OCI-M2 (cell line): ENCODE data around the gene TMEM11.
"Not testable (repeated sequence)": the region's sequence is repeated elsewhere in the genome, so short reads cannot be mapped to it uniquely, and the experiment has no call there.

Experiments used
- DNase-seq: peaks from one replicate; lab custom pipeline; 2025; ENCODE audit not compliant: unreplicated experiment; lab: John Stamatoyannopoulos, UW

TMEM11 gene

DNA sequence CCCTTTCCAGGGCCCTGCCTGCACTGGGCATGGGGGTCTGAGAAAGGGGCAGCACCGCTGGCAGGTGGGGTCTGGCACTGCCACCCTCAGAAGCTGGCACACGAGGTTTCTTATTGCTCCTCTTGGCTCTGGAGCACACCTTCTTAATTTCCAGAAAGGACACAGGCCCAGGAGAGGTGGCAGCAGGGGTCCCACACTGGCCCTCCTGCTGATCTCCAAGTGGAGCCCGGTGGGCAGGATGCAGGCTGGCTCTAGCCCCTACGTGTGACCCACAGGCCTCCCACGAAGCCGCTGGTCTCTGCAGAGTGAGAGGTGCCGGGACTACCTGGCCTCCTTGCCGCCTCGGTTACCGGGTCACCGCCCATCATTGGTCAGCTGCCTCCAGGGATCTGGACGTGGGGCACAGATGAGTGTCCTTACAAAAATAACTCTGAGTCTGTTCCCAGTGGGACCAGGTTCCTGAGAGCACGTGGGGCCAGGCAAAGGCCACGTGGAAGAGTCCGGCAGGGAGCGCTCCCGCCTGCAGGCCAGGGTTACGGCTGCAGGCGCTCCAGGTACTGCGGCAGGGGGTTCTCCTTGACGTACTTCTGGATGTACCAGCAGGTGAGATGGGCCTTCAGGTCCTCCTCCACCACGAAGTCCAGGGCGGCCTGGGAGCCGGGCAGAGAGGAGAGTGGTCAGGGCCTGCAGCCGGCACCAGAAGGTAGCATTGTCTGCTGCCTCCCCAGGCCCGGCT lies 29.0 kb upstream of the TMEM11 start:
- DNase-seq = no peak

DNA sequence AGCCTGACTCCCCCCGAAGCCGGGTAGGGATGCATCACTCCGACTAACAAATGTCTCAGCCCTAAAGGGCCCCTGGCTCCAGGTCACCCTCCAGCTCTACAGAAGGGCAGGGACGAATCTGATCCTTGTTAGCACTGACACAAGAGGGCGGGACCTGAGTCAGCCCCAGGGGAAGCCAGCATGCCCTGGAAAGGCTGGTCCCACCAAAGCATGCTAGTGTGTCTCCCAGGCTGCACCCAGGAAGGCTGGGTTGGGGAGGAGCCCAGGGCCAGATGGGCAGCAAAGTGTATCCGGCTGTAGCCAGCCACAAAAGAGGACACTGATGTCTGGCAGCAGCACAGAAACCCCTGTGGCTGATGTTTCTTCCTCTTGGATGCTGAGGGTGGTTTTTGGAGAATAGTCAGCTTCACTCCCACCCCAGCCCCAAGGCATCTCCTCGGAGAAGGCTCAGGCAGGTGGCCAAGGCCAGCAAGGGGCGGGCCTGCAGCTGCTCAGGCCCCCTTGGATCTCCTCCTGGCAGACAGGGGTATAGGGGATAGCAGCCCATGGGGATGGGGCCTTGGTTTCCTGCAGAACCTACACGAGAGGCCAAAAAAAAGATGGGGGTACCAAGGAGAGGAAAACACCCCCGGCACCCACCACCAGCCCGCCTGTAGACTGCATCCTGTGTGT lies 28.2 kb upstream of the TMEM11 start:
- no peak for DNase-seq

DNA sequence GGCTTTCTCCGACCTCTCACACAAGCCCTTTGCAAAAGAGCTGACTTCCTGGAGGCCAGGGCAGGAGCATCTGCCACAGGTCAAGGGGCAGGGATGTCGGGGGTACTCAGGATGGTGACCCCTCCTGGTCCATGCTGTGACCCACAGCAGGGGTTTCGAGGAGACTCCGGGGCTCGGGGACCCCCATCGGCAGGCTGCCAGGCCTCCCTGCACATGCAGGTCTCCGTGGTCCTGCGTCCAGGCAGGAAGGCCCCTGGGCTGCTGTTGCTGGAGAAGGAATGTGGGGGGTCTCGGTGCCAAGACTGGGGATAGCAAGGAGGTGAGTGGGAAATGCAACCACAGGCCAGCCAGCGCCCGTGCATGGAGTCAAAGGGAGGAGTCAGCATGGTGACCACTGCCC lies 27.6 kb upstream of the TMEM11 start:
- DNase-seq = no peak

DNA sequence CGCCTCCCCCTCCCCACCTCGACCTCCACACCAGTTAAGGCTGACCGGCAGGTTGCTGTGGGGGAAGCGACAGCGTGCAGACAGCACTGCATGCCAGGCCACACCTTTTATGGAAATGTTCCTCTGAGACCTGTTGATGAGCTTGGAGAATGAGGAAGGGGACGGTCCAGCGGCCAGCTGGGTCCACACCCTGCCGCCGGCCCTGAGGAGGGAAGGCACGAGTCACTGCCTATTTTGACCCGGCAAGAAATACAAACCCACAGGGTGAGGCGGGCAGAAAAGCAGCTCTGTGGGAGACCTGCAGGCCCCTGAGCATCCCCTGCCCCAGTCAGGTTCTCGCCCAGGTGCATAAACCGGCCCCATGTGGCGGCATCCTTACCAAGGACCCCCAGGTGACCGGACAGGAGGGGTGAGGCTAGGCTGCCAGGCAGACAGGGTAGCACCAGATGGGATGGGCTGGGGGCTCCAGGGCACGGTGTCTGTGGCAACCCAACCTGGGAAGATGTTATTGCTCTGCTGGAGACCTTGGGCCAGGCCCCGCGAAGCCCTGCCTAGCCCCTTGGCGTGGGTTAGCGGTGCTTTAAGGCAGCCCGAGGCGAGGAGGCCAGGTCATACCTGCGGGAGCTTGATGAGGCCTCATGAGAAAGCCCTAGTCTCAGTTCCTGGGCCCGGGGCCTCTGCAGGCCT lies 26.6 kb upstream of the TMEM11 start:
- DNase-seq = no peak

DNA sequence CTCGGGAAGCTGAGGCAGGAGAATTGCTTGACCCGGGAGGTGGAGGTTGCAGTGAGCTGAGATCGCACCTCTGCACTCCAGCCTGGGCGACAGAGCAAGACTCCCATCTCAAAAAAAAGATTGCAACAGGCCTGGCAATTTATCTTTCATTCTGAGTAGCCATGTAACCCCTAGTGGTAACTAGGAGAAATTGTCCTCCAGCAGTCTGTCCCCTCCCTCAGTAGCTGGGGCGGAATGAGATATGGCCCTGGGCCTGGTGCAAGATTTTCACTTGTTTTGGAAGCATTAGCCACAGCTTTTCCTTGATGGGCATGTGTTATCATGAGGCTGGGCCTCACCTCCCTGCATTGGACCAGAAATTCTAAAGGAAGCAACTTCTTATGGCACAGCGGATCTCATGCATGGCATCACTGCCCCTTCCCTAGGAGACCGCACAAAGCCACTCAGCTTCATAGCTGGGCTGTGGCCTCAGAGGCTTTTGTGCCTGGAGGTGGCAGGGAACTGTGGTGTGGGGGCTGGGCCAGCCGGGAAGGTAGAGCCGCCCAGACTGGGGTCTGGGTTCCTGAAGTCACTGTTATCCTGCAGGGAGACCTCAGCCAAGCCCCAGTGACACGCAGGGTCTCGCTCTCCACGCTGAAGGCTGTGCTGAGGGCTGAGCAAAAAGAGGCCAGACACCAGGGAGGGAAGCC lies 25.9 kb upstream of the TMEM11 start:
- DNase-seq = no peak

DNA sequence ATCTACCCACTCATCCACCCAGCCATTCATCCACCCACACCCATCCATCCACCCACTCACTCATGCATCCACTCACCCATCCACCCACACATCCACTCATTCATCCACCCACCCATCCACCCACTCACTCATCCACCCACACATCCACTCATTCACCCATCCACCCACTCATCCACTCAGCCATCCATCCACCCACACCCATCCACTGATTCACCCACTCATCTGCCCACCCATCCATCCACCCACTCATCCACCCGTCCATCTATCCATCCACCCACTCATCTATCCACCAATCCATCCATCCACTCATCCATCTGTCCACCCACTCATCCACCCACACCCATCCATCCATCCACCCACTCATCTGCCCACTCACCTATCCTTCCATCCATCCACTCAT lies 22.0 kb upstream of the TMEM11 start:
- no peak for DNase-seq

DNA sequence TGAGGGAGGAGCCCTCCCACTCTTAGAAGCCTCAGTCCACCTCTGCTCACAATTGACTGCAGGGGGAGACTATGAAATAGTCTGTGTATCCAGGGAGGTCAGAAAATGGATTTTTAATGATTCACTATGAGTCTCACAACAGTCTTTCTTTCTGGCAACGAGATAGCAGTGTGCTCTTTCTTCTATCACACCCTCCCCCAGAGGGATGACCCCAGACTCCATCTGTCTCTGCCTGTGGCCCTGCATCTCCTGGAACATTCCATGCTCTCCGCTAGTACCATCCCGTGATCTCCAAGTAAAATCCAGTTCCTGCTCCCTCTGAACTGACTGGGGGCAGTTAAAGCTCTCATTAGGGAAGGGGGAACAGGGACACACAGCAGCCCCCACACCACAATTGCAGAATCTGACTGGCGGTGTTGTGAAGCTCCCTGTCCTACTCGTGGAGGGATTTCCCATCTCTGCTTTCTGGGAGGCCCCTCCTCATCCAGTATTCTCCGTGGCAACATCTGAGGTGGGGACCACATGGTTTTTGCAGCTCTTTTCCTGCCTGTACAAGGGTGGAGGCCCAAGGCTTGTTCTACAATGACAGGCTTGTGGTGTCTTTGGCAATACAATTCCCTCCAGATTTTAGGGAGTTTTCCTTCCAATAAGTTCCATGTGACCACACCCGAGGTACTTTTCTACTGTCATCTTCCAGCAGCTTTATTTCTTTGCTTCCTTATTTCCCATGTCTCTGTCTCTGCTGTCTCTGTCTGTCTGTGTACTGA lies 19.8 kb upstream of the TMEM11 start:
- no peak for DNase-seq

DNA sequence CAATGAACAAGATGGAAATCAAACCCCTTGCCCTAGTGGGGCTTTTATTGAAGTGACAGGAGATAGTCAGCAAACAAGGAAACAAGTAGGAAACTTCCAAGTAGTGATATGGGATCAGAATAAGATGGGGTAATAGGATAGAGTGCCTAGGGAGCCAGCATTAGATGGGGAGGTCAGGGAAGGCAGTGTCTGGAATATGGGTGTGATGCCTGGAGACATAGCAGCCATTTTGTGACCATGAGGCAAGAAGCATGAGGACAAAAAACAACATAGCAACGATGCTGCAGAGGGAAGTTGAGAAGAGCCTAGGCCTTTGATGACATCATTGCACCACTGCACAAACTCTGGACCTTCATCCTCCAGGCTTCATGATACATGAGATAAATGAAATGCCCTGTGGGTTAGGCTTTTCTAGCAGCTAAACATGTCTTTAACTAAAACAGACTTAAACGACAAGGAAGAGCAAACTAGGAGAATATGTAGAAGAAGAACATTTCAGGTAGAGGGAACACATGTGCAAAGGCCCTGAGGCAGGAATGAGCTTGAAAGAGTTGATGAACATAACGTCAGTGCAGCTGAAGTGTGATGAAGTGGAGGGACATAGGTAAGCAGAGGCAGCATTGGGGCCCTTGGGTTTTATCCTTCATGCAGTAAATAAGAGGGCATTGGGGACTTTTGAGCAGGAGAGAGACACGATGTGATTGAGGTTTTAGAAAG lies 18.2 kb upstream of the TMEM11 start:
- no peak for DNase-seq

DNA sequence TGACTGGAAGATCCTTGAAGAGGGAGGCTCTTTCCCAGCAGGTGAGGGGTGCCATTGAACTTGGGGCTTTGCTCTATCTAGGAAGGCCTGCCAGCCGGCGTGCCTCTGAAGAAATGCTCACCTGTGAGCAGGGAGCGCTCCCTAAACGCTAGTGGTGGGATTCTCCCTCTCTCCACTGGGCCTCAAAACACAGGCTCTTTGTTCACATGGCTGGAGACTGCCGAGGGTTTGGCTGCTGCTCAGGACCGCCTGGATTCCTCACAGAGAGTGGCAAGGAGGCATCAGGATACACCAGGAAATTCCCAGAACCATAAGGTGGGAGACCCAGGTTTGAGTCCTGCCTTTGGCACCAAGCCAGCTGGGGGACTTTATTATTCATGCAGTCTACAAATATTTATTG lies 17.6 kb upstream of the TMEM11 start:
- no peak for DNase-seq

DNA sequence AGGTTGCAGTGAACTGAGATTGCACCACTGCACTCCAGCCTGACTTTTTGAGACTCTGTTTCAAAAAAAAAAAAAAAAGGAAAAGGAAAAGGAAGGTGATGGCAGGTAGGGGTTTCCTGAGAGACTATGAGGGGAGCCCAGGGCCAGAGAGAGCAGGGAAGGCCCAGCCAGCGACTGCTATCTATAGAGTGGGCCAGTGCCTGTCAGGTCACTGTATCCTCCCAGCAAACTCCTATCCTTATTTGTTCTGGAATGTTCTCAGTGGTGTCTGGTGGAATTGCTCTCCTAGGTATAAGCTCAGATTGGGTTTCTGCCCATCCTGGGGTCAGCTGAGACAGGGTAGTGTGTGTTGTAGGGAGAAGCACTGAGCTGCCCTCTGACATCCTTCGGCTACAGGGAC lies 14.9 kb upstream of the TMEM11 start:
- DNase-seq = no peak

DNA sequence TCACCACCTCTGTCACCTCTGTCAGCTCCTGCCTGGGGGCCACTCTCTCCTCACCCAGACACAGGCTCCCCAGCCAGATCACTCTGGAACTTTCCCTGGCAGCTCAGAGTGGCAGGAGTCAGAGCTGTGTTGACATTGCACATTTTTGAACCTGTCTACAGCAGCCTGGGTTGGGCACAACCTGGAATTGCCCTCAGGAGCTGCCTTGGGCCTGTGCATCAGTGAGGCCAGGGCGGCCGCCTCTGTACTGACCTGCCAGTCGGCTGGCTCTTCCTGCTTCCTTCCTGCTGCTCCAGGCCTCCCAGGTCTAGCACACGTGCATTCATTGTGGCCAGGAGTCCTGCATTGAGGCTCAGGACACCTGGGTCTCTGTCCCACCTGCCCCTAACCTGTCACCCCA lies 14.2 kb upstream of the TMEM11 start:
- DNase-seq = no peak

DNA sequence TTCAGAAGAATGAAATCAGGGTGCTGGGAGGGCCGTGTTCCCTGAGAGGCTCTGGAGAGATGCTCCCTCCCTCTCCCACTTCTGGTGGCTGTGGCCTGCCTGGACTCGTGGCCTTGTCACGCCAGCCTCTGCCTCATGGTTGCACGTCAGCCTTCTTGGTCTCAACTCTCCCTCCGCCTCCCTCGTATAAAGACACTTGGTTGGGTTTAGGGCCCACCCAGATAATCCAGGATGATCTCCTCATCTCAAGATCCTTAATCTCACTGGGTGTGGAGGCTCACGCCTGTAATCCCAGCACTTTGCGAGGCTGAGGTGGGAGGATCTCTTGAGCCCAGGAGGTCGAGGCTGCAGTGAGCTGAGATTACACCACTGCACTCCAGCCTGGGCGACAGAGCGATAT lies 13.3 kb upstream of the TMEM11 start:
- DNase-seq = not testable (repeated sequence)

DNA sequence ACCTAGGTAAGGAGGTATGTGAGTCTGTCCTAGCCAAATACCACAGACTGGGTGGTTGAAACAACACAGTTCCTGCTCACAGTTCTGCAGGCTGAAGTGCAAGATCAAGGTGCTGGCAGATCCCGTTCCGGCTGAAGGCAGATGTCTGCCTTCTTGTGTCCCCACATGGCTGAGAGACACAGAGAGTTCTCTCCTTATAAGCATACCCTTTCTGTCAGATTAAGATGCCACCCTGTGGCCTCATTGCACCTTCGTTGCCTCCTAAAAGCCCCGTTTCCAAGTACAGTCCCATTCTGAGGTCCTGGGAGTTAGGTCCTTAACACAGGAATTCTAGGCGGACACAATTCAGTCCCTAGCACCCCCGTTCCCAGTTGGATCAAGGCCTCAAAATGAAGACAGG lies 9.1 kb upstream of the TMEM11 start:
- no peak for DNase-seq

DNA sequence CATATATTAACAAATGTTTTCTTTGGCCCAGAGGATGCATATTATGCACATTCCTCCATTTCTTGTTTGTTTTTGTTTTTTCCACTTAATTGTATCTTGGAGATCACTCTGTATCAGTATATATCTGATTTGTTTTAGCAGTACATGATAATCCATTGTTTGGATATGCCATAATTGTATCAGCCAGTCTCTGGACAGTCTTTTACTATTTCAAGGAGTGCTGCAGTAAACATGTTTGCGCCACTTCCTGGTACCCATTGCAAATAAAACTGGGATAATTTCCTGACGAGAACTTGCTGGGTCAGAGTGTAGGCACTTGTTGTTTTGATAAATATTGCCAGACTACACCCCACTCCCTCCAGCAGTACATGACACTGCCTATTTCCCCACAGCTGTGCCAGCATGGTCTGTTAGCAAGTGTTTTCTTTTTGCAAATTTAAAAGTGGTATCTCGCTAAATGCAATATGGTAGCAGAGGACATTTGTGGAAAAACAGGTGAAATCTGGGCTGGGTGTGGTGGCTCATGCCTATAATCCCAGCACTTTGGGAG lies 4.9 kb upstream of the TMEM11 start:
- DNase-seq = no peak

DNA sequence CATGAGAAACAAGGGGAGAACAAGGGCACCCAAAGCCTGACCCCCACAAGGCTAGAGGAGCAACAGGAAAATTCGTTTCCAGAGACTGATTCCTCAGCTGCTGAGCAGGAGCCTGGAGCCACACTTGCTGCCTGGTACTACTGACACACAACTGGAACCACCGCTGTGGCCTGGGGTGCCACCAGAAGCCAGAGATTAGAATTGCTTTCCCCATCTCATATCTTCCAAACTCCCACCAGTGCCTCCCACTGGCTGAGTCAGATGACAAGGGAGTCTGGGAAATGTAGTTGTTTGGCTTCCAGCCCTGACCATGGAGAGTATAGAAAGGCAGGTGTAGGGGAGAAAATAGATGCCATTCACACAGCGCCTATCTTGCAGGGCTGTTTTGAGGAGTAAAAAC lies 4.1 kb upstream of the TMEM11 start:
- DNase-seq = no peak

DNA sequence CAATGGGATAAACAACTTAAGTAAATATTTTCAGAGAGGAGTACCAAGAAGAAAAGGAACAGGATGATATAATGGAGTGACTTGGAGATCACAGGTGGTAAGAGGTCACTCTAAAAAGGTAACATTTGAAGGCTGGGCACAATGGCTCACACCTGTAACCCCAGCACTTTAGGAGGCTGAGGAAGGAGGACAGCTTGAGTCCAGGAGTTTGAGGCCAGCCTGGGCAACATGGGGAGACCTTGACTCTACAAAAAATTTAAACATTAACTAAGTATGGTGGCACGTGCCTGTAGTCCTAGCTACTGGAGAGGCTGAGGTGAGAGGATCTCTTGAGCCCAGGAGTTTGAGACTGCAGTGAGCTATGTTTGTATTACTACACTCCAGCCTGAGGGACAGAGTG lies 3.4 kb upstream of the TMEM11 start:
- no peak for DNase-seq

DNA sequence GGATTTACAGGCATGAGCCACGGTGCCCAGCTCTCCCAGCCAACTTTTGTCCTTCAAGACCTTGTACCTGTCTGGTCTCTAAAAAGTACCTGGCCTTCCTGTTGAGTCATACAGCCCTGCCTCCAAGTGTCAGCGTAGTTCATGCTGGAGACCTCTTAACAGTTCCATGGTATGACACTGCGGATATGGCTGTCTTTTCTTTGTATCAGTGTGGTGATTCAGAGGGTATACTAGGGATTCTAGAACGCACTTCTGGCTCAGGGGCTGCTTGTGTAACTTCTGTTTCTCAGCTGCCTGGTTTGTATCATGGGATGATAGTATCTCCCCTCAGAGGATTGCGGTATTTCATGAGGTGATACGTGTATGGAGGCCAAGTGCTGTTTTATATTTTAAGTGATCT lies 2.0 kb upstream of the TMEM11 start:
- DNase-seq = no peak

DNA sequence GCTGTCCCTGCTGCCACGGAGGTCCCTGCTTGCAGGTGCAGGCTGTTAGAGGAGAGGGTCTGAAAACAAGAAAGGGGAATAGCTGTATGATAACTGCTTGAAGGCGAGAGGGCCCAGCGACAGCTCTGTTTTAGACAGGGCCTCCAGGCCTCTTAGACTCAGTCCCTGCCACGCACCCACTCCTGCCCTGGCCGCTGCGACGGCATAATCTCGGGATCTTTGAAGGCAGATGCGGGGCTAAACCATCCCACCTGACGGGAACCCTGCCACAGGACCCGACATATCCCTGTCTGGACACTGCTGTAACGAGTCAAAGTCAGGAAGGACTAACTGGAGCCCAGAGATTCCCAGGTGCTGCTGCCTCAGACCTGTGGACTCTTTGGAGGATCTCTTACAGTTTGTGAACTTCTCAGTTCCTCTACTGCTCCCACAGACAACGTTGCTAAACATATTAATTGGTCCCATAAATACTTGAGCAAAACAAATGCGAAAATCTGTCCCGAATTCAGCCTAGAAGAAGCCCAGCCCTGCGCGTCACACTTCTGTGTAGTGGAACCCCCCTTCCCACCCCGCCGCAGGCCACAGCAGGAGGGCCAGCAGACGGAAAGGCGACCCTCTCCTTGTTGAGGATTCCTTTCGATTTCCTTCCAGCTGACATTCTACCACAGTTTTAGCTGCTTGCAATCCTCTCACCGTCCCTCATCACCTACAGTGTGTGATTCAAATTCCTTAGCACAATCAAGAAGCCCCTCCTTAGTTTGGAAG lies 998 bp upstream of the TMEM11 start:
- DNase-seq = no peak

DNA sequence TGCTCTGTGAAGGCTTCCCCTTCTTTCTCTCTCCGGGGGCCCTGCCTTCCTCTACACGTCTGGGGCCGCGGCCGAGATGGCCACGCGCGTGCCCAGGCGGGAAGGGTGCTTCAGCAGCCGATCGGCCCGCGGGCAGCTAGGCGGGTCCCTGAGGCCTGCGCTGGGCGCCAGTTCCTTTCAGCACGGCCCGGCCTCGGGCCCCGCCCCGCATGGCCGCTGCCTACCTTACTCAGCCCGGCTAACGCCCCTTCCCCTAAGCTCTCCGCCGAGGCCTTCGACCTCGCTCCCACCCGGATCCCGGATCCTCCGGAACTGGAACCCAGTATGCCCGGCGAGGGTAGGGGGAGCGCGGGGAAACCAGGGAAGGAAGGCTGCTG lies 335 bp downstream of the TMEM11 start:
- DNase-seq = no peak
